Panc1 (cell line): ENCODE measurements around the gene C4orf50. TPM values are rescaled to one million over a fixed set of nuclear protein-coding genes. Genes with fewer than 3 reads are reported as not detected.

Source experiments
- ATAC-seq: fragments of 200-7000 bp; cut with Tn5 transposase; 2 replicates; pipeline ENCODE4 v1.9.1; 2020; ENCODE audit warnings: mild to moderate bottlenecking, moderate library complexity
- BruUV-seq: library from RNA; stranded (reverse); fragments of 400-500 nt; replicated peaks from 2 replicates; lab custom pipeline; 2021; lab: Mats Ljungman, UMichigan
- CTCF ChIA-PET: fragments of 300-600 bp; sonication (Branson Sonifier 250); formaldehyde crosslinking; loops from one replicate; lab custom pipeline; 2022; ENCODE audit warnings: antibody characterized with exemption; lab: Charles Lee
- POLR2A ChIA-PET: fragments of 300-600 bp; sonication (Branson Sonifier 250); formaldehyde crosslinking; loops from one replicate; lab custom pipeline; 2022; ENCODE audit warnings: antibody characterized with exemption; lab: Charles Lee
- DNase-seq: peaks from one replicate; pipeline ENCODE4 v3.0.0-alpha.2; 2010; ENCODE audit warnings: low read depth, low spot score
- H3K27ac ChIP-seq: 2 replicates; pipeline ENCODE4 v1.5.1; 2011; ENCODE audit warnings: mild to moderate bottlenecking, low read length, inconsistent platforms
- H3K27me3 ChIP-seq: fragments of 200-500 bp; sonication (Bioruptor generic); 2 replicates; pipeline ENCODE4 v1.6.0; 2014; ENCODE audit warnings: low read length, inconsistent platforms; ENCODE audit not compliant: control insufficient read depth, insufficient read depth
- H3K36me3 ChIP-seq: fragments of 200-500 bp; sonication (Bioruptor generic); 2 replicates; pipeline ENCODE4 v1.5.1; 2014; ENCODE audit warnings: inconsistent platforms, mild to moderate bottlenecking, low read length, moderate library complexity; ENCODE audit not compliant: control insufficient read depth, insufficient read depth
- H3K4me1 ChIP-seq: 2 replicates; pipeline ENCODE4 v1.5.1; 2011; ENCODE audit warnings: inconsistent platforms, mild to moderate bottlenecking, low read length, moderate library complexity; ENCODE audit not compliant: control insufficient read depth, insufficient read depth
- H3K4me3 ChIP-seq, 2 experiments: 2 replicates each; pipeline ENCODE4 v1.5.1; 2011 to 2012; ENCODE audit warnings: low read depth in 2 of 2, low read length in 2 of 2, mild to moderate bottlenecking in 2 of 2, inconsistent platforms in 1 of 2, moderate library complexity in 1 of 2
- H3K9me3 ChIP-seq: fragments of 200-500 bp; sonication (Bioruptor generic); 2 replicates; pipeline ENCODE4 v1.5.1; 2014; ENCODE audit warnings: low read depth, mild to moderate bottlenecking, inconsistent platforms, low read length, moderate library complexity; ENCODE audit not compliant: control insufficient read depth, insufficient read depth
- POLR2AphosphoS5 ChIP-seq: IDR thresholded peaks from 2 replicates; pipeline ENCODE4 v1.6.1; 2012; ENCODE audit warnings: mild to moderate bottlenecking, low read depth, low read length, moderate library complexity
- SIN3A ChIP-seq: IDR thresholded peaks from 2 replicates; pipeline ENCODE4 v1.6.1; 2012; ENCODE audit warnings: low read depth, mild to moderate bottlenecking, low read length, moderate library complexity, borderline replicate concordance; ENCODE audit not compliant: insufficient read depth
- TCF7L2 ChIP-seq: IDR thresholded peaks from 2 replicates; pipeline ENCODE4 v1.6.1; 2011; ENCODE audit warnings: mild to moderate bottlenecking, low read depth, low read length, inconsistent platforms
- in situ Hi-C: cut with HindIII; loops from 2 replicates; pipeline ENCODE4 v1.10.0; 2016; ENCODE audit warnings: low sequenced_read_pairs, low pct_unique_long_range_greater_than_20kb
- intact Hi-C: fragments of 100-400 bp; cut with micrococcal nuclease; formaldehyde crosslinking; loops from one replicate; pipeline ENCODE4 v1.10.0; 2022; ENCODE audit not compliant: unreplicated experiment
- total RNA-seq: library from RNA; stranded (reverse); gene quantifications from one replicate; pipeline ENCODE4 v1.2.1, GENCODE V29; 2021; ENCODE audit not compliant: unreplicated experiment
- TF ChIP-seq, protein P1 (sequence below), 2 experiments: IDR thresholded peaks; 2 replicates each; pipeline ENCODE4 v1.6.1; 2011 to 2012; ENCODE audit warnings: low read depth in 2 of 2, control low read depth in 1 of 2, low read length in 1 of 2, mild to moderate bottlenecking in 1 of 2, moderate library complexity in 1 of 2; ENCODE audit not compliant: insufficient read depth in 1 of 2
- TF ChIP-seq, protein P2 (sequence below): fragments of 450-650 bp; IDR thresholded peaks from 2 replicates; pipeline ENCODE4 v1.5.1; 2017; ENCODE audit warnings: mild to moderate bottlenecking

C4orf50 gene
- total RNA-seq, 1 experiment from 2014 or later: under 0.01 TPM

DNA sequence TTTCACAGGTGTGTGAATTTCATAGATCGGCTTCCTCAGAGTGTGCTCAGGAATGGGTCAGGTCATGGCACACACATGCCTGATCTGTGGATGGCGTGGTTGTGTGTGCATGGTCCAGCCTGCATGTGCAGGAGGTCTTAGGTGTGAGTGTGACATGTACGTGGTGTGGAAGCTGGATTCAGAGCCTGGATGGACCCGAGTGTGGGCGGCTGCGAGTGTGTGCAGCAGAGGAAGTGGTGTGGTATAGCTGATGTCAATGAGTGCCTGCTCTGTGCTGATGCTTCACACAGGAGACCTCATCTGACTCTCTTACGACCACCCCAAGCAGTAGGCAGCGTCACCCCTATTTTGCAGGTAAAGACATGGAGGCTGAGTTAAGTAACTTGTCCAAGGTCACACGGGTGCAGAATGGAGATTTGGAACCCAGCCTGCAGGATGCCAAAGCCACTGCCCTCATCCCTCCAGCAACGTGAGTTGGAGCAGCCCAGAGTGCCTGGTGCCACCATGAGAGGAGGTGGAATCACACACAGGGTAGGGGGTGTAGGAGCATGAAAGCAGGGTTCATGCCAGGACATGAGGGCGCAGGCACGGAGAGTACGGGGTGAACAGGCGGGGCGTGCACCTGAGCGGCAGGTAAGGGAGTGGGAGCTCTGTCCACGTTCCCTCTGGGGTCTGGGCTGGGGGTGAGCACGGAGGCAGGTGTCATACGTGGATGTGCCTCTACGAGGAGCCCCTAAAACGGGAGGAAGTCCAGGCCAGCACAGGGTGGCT, 24.2 kb upstream of the C4orf50 start:
- H3K36me3 ChIP-seq: no peaks in the 10 kb centered on the region
- CTCF ChIA-PET: no interaction called here
- ATAC-seq (no peak), DNase-seq (no peak)
- peaks cover under 1% of the 10 kb centered on the region for H3K27me3 ChIP-seq
- no TSS peak for BruUV-seq
- in situ Hi-C loops (no loop called here), intact Hi-C loops (no loop called here)
- H3K4me1 ChIP-seq: no peaks in the 10 kb centered on the region
- TF ChIP-seq POLR2AphosphoS5 (no peak), TCF7L2 (no peak), SIN3A (no peak)
- TF ChIP-seq, protein P1, sequence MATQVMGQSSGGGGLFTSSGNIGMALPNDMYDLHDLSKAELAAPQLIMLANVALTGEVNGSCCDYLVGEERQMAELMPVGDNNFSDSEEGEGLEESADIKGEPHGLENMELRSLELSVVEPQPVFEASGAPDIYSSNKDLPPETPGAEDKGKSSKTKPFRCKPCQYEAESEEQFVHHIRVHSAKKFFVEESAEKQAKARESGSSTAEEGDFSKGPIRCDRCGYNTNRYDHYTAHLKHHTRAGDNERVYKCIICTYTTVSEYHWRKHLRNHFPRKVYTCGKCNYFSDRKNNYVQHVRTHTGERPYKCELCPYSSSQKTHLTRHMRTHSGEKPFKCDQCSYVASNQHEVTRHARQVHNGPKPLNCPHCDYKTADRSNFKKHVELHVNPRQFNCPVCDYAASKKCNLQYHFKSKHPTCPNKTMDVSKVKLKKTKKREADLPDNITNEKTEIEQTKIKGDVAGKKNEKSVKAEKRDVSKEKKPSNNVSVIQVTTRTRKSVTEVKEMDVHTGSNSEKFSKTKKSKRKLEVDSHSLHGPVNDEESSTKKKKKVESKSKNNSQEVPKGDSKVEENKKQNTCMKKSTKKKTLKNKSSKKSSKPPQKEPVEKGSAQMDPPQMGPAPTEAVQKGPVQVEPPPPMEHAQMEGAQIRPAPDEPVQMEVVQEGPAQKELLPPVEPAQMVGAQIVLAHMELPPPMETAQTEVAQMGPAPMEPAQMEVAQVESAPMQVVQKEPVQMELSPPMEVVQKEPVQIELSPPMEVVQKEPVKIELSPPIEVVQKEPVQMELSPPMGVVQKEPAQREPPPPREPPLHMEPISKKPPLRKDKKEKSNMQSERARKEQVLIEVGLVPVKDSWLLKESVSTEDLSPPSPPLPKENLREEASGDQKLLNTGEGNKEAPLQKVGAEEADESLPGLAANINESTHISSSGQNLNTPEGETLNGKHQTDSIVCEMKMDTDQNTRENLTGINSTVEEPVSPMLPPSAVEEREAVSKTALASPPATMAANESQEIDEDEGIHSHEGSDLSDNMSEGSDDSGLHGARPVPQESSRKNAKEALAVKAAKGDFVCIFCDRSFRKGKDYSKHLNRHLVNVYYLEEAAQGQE (IDR thresholded peaks at IDR 0.05; ENCODE audit: insufficient read depth in 1 of 2, low read depth in 2 of 2, low read length in 1 of 2): no peak
- TF ChIP-seq, protein P2, sequence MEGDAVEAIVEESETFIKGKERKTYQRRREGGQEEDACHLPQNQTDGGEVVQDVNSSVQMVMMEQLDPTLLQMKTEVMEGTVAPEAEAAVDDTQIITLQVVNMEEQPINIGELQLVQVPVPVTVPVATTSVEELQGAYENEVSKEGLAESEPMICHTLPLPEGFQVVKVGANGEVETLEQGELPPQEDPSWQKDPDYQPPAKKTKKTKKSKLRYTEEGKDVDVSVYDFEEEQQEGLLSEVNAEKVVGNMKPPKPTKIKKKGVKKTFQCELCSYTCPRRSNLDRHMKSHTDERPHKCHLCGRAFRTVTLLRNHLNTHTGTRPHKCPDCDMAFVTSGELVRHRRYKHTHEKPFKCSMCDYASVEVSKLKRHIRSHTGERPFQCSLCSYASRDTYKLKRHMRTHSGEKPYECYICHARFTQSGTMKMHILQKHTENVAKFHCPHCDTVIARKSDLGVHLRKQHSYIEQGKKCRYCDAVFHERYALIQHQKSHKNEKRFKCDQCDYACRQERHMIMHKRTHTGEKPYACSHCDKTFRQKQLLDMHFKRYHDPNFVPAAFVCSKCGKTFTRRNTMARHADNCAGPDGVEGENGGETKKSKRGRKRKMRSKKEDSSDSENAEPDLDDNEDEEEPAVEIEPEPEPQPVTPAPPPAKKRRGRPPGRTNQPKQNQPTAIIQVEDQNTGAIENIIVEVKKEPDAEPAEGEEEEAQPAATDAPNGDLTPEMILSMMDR: no peak
- H3K9me3 ChIP-seq: no peaks in the 10 kb centered on the region
- no peak overlapping the region for H3K4me3 ChIP-seq
- no peak overlapping the region for H3K27ac ChIP-seq
- POLR2A ChIA-PET: no interaction called here

GRCh38 chr4:6041800-6042199, 23.6 kb upstream of the C4orf50 start:
- intact Hi-C loops: no loop called here
- no peak for TF ChIP-seq SIN3A
- TF ChIP-seq, protein P2: no peak
- TF ChIP-seq POLR2AphosphoS5: no peak
- TF ChIP-seq TCF7L2: no peak
- TF ChIP-seq, protein P1 (IDR thresholded peaks at IDR 0.05; ENCODE audit: insufficient read depth in 1 of 2, low read depth in 2 of 2, low read length in 1 of 2): no peak
- in situ Hi-C loops: no loop called here
- no peaks in the 10 kb centered on the region for H3K4me1 ChIP-seq
- ATAC-seq (no peak), DNase-seq (no peak)
- no peak overlapping the region for H3K4me3 ChIP-seq
- no peaks in the 10 kb centered on the region for H3K9me3 ChIP-seq
- ChIA-PET POLR2A (no interaction called here), CTCF (no interaction called here)
- no TSS peak for BruUV-seq
- H3K36me3 ChIP-seq: no peaks in the 10 kb centered on the region
- no peak overlapping the region for H3K27ac ChIP-seq
- no peaks in the 10 kb centered on the region; the same call in 1 of the 2 replicates for H3K27me3 ChIP-seq
